Tibial nerve (tissue), 4 donors: ENCODE data around the gene BST2. TPM values are rescaled to one million over a fixed set of nuclear protein-coding genes. Genes with fewer than 3 reads are reported as not detected.

Source experiments
- DNase-seq, 2 donors: peaks; one replicate each; pipeline ENCODE4 v3.0.0-alpha.2; 2019; ENCODE audit warnings: low spot score in 2 of 2
- H3K27ac ChIP-seq, 4 donors: fragments of 200-600 bp; sonication (generic) in 3 of 4; one replicate each; pipeline ENCODE4 v1.5.1; 2017 to 2019; ENCODE audit warnings: mild to moderate bottlenecking in 1 of 4
- H3K27me3 ChIP-seq, 2 donors: fragments of 200-600 bp; sonication (generic) in 1 of 2; one replicate each; pipeline versions ENCODE4 v1.5.1 to v1.6.0; 2017 to 2019
- H3K36me3 ChIP-seq, 3 donors: fragments of 200-600 bp; sonication (generic); one replicate each; pipeline ENCODE4 v1.5.1; 2018 to 2019
- H3K4me1 ChIP-seq, 4 donors: fragments of 200-600 bp; sonication (generic) in 3 of 4; one replicate each; pipeline ENCODE4 v1.5.1; 2017 to 2019
- H3K4me3 ChIP-seq, 4 donors: fragments of 200-600 bp; sonication (generic) in 3 of 4; one replicate each; pipeline ENCODE4 v1.5.1; 2017 to 2019; ENCODE audit warnings: mild to moderate bottlenecking in 1 of 4, moderate library complexity in 1 of 4
- H3K9me3 ChIP-seq, 4 donors: fragments of 200-600 bp; sonication (generic) in 3 of 4; one replicate each; pipeline ENCODE4 v1.5.1; 2017 to 2019
- EP300 ChIP-seq, 2 donors: sonication (generic); formaldehyde crosslinking; IDR thresholded peaks; one replicate each; pipeline ENCODE4 v1.6.1; 2017; ENCODE audit warnings: antibody characterized with exemption in 2 of 2, mild to moderate bottlenecking in 1 of 2
- POLR2A ChIP-seq, 2 donors: fragments of 450-650 bp; IDR thresholded peaks; one replicate each; pipeline ENCODE4 v1.6.1; 2017; ENCODE audit warnings: antibody characterized with exemption in 2 of 2, mild to moderate bottlenecking in 2 of 2, moderate library complexity in 2 of 2
- WGBS, 2 donors: methylation state at CpG; one replicate each; pipeline ENCODE4 v1.1.5; 2018; 5-methylcytosine and 5-hydroxymethylcytosine counted together
- total RNA-seq, 4 donors: library from RNA; depleted of rRNA; stranded (reverse); fragments of >200 nt; gene quantifications; one replicate each; pipeline ENCODE4 v1.1.0, GENCODE V29; 2016
- TF ChIP-seq, protein P1 (sequence below), 5 experiments: fragments of 200-600 bp in 3 of 5; fragments of 450-650 bp in 2 of 5; sonication (generic) in 3 of 5; IDR thresholded peaks; one replicate each; pipeline ENCODE4 v1.5.1; 2016 to 2019; ENCODE audit warnings: antibody characterized with exemption in 5 of 5, mild to moderate bottlenecking in 3 of 5, moderate library complexity in 2 of 5

BST2 gene
- total RNA-seq, 4 donors from 2014 or later = 71.0 to 77.4 (median 72.2) TPM

DNA sequence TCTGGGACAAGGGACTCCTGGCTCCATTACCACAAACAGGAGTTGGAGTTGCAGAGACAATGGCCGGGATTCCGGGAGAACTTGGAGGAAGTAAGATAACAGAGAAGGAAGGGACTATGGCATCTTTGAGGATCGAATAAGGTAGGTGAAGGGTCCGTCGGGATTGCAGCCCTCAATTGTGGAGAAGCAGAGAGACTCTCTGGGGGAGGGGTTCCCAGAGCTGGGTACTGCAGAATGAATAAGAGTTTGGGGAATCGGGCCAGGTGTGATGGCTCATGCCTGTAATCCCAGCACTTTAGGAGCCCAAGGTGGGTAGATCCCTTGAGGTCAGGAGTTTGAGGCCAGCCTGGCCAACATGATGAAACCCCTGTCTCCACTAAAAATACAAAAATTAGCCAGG is 3.8 kb downstream of the BST2 start:
- Histone ChIP-seq H3K27me3 (peaks cover 0 to 18% of the 10 kb centered on the region in 2 donors), H3K27ac (no peak overlapping the region), H3K4me3 (no peak overlapping the region), H3K36me3 (no peaks in the 10 kb centered on the region), H3K4me1 (peaks cover 0 to 28% (median 7%) of the 10 kb centered on the region in 4 donors), H3K9me3 (no peaks in the 10 kb centered on the region)
- no peak for TF ChIP-seq EP300 (IDR thresholded peaks at IDR 0.05)
- TF ChIP-seq, protein P1, sequence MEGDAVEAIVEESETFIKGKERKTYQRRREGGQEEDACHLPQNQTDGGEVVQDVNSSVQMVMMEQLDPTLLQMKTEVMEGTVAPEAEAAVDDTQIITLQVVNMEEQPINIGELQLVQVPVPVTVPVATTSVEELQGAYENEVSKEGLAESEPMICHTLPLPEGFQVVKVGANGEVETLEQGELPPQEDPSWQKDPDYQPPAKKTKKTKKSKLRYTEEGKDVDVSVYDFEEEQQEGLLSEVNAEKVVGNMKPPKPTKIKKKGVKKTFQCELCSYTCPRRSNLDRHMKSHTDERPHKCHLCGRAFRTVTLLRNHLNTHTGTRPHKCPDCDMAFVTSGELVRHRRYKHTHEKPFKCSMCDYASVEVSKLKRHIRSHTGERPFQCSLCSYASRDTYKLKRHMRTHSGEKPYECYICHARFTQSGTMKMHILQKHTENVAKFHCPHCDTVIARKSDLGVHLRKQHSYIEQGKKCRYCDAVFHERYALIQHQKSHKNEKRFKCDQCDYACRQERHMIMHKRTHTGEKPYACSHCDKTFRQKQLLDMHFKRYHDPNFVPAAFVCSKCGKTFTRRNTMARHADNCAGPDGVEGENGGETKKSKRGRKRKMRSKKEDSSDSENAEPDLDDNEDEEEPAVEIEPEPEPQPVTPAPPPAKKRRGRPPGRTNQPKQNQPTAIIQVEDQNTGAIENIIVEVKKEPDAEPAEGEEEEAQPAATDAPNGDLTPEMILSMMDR (IDR thresholded peaks at IDR 0.05) = no peak
- no peak for DNase-seq
- 78 to 91% methylated on average over 6 of the region's 6 CpGs for WGBS, 2 donors

DNA sequence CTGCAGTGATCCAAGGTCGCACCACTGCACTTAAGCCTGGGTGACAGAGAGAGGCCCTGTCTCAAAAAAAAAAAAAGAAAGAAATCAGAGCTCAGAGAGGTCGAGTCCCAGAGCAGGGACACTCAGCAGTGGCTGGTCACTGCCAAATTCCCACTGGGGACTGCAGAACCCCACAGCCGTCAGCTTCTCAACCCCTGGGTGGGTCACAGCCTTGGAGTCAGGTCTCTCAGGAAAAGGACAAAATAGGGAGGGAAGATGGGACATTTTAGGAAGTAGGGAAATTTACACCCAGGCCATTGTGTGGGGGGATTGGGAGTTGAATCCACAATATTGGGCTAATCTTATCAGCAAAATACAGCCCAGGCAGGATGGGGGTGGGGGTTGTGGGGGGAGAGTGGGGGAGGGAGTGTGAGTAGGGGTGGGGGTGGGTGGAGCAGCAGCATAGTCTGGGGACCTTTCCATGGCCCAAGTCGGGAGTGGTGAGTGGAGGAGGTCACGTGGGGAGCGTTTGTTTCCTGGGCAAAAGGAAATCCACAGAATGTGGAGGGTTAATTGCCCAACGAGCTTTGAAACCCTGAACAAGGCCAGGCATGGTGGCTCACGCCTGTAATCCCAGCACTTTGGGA is 6.4 kb downstream of the BST2 start:
- Histone ChIP-seq H3K36me3 (no peaks in the 10 kb centered on the region), H3K27ac (no peak overlapping the region), H3K4me3 (no peak overlapping the region), H3K9me3 (no peaks in the 10 kb centered on the region), H3K4me1 (peaks cover 0 to 18% (median under 1%) of the 10 kb centered on the region in 4 donors), H3K27me3 (peaks cover 0 to 26% of the 10 kb centered on the region in 2 donors)
- TF ChIP-seq POLR2A (IDR thresholded peaks at IDR 0.05) = no peak
- TF ChIP-seq, protein P1 (IDR thresholded peaks at IDR 0.05) = no peak
- TF ChIP-seq EP300 (IDR thresholded peaks at IDR 0.05) = no peak
- DNase-seq = no peak
- WGBS, 2 donors = 50 to 56% methylated on average over 8 of the region's 8 CpGs

DNA sequence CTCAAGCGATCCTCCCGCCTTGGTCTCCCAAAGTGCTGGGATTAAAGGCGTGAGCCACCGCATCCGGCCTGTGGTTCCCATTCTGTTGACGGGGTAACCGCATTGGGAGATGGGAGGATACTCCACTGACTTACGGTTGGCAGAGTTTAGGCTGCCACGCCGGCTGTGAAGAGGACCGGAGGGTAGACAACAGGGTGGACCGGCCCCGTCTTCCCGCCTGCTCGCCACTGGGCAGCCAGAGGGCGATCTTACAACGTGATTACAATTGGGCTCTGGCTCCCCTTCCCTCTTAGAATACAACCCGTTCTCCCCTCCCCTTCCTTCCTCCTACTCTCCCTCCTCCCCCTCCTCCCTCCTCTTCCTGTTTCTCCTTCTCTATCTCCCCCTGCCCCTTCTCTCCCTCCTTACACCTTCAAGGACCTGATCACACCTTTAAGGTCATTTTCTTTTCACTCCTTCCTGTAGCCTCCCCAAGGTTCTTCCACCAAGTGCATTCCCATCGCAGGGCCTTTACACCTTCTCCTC is 10.5 kb downstream of the BST2 start:
- 22 to 30% methylated on average over 19 of the region's 19 CpGs for WGBS, 2 donors

DNA sequence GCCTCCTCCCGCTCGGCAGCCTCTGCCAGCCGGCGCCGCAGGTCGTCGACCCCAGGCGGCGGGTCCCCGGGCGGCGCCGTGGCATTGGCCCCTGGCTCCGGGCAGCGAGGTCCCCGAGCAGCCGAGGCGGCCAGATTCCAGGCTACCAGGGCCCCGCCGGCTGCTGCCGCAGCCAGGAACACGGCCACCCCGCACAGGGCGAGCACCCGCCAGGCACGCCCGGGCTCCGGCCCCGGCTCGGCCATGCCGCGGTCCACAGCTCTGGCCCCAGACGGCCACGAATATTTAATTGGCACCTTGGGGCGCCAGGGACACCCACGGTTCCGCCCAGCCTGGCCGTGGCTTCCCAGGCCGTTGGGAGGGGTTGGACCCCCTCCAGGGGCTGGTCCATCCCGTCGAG is 11.5 kb downstream of the BST2 start, which contains the start of gene CCDC194:
TSS of gene CCDC194 (minus strand) at position 283 of the 400 bp plus-strand sequence. CDS start at position 245, 38 bp downstream.
- no peak within 1 kb of the TSS for H3K4me3 ChIP-seq
- H3K36me3 ChIP-seq = no peaks in the 10 kb centered on the region
- H3K9me3 ChIP-seq = peaks cover 0 to 11% (median 0%) of the 10 kb centered on the region in 4 donors
- H3K4me1 ChIP-seq = peaks cover 0 to 23% (median 5%) of the 10 kb centered on the region in 4 donors
- TF ChIP-seq, protein P1 (IDR thresholded peaks at IDR 0.05) = no peak
- no peak for TF ChIP-seq POLR2A (IDR thresholded peaks at IDR 0.05)
- no peak for TF ChIP-seq EP300 (IDR thresholded peaks at IDR 0.05)
- H3K27ac ChIP-seq = no peak within 1 kb of the TSS
- no peak for DNase-seq
- 35 to 48% methylated on average over 7 to 21 of the region's 41 CpGs for whole genome bisulfite sequencing, 2 donors
- peaks cover 0 to 32% of the 10 kb centered on the region in 2 donors for H3K27me3 ChIP-seq

More for the DNA sequence above, 10.5 kb downstream of the BST2 start:
- H3K36me3 ChIP-seq = no peaks in the 10 kb centered on the region
- peaks cover 0 to 32% of the 10 kb centered on the region in 2 donors for H3K27me3 ChIP-seq
- H3K4me3 ChIP-seq = no peak overlapping the region
- H3K4me1 ChIP-seq = peaks cover 0 to 23% (median 5%) of the 10 kb centered on the region in 4 donors
- H3K27ac ChIP-seq = no peak overlapping the region
- H3K9me3 ChIP-seq = peaks cover 0 to 1% (median 0%) of the 10 kb centered on the region in 4 donors
- peak; percentile 40 to 73 for DNase-seq
- TF ChIP-seq POLR2A (IDR thresholded peaks at IDR 0.05) = no peak
- TF ChIP-seq, protein P1 (IDR thresholded peaks at IDR 0.05) = peak; percentile 36 to 72 (median 62)

DNA sequence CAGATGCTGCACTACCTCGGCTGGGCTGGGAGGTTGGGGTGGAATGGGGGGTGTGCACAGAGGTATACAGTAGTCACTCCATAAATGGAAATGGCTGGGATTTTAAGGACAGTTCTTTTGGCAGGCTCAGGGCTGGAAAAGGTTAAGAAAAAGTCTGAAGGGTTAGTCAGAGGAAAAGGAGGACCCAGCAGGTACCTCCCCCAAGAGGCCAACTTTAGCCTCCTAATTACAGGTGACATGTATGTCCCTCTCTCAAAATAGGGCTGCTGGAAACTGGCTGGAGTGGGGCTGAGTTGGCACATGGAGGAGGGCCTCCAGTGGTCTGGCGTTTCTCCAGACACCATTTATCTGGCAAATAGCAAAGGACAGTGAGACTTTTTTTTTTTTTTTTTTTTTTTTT is 12.4 kb downstream of the BST2 start:
- Histone ChIP-seq H3K4me3 (no peak overlapping the region), H3K27me3 (peaks cover 0 to 32% of the 10 kb centered on the region in 2 donors), H3K9me3 (peaks cover 0 to 16% (median 0%) of the 10 kb centered on the region in 4 donors), H3K36me3 (no peaks in the 10 kb centered on the region), H3K4me1 (peaks cover 0 to 23% (median 5%) of the 10 kb centered on the region in 4 donors), H3K27ac (no peak overlapping the region)
- WGBS, 2 donors = 54 to 58% methylated on average over 2 of the region's 2 CpGs
- no peak for DNase-seq
- TF ChIP-seq, protein P1 (IDR thresholded peaks at IDR 0.05) = no peak
- TF ChIP-seq EP300 (IDR thresholded peaks at IDR 0.05) (no peak), POLR2A (IDR thresholded peaks at IDR 0.05) (no peak)
